Subcutaneous abdominal adipose tissue (tissue), 5 donors: ENCODE results near the gene FILIP1L.

ENCODE experiments used
- H3K27ac ChIP-seq: one replicate; pipeline ENCODE4 v1.7.0; 2013; ENCODE audit warnings: low read depth, mild to moderate bottlenecking, inconsistent platforms, low read length, moderate library complexity
- H3K27me3 ChIP-seq, 5 donors: one replicate each; pipeline ENCODE4 v1.7.0; 2013; ENCODE audit warnings: low read length in 5 of 5, inconsistent platforms in 1 of 5; ENCODE audit not compliant: control insufficient read depth in 5 of 5, insufficient read depth in 4 of 5
- H3K36me3 ChIP-seq, 5 donors: one replicate each; pipeline ENCODE4 v1.7.0; 2013; ENCODE audit warnings: low read length in 5 of 5; ENCODE audit not compliant: control insufficient read depth in 5 of 5, insufficient read depth in 5 of 5
- H3K4me1 ChIP-seq, 5 donors: one replicate each; pipeline ENCODE4 v1.7.0; 2013; ENCODE audit warnings: low read length in 5 of 5, mild to moderate bottlenecking in 3 of 5, moderate library complexity in 1 of 5; ENCODE audit not compliant: control insufficient read depth in 5 of 5, insufficient read depth in 5 of 5
- H3K4me3 ChIP-seq, 5 donors: one replicate each; pipeline ENCODE4 v1.7.0; 2013; ENCODE audit warnings: low read length in 5 of 5, low read depth in 1 of 5
- H3K9ac ChIP-seq, 5 donors: one replicate each; pipeline ENCODE4 v1.7.0; 2013; ENCODE audit warnings: low read length in 5 of 5, mild to moderate bottlenecking in 4 of 5, moderate library complexity in 3 of 5
- H3K9me3 ChIP-seq, 5 donors: one replicate each; pipeline ENCODE4 v1.7.0; 2013; ENCODE audit warnings: low read length in 5 of 5; ENCODE audit not compliant: control insufficient read depth in 5 of 5
- donor health status: healthy.
- donor health status: healthy.
- donor health status: healthy.
- donor health status: healthy.
- donor health status: healthy.

FILIP1L gene

GRCh38 chr3:99895131-99895696 is 219.1 kb downstream of the FILIP1L start:
- H3K36me3 ChIP-seq = no peaks in the 10 kb centered on the region
- H3K9me3 ChIP-seq = no peaks in the 10 kb centered on the region
- H3K27me3 ChIP-seq = no peaks in the 10 kb centered on the region
- H3K9ac ChIP-seq = no peak overlapping the region
- peaks cover 0 to 12% (median 9%) of the 10 kb centered on the region in 5 donors for H3K4me1 ChIP-seq
- H3K27ac ChIP-seq = no peak overlapping the region
- H3K4me3 ChIP-seq = no peak overlapping the region

- no peaks in the 10 kb centered on the region for H3K9me3 ChIP-seq
- H3K36me3 ChIP-seq = no peaks in the 10 kb centered on the region
- H3K4me1 ChIP-seq = peaks cover 0 to 8% (median 4%) of the 10 kb centered on the region in 5 donors
- H3K27me3 ChIP-seq = no peaks in the 10 kb centered on the region
- no peak overlapping the region for H3K4me3 ChIP-seq
- H3K9ac ChIP-seq = no peak overlapping the region
- no peak overlapping the region for H3K27ac ChIP-seq
These were observed 222.0 kb downstream of the FILIP1L start for GRCh38 chr3:99892332-99892731.

- Histone ChIP-seq H3K4me3 (no peak overlapping the region), H3K9ac (no peak overlapping the region), H3K4me1 (peaks cover 0 to 8% (median 4%) of the 10 kb centered on the region in 5 donors), H3K27me3 (no peaks in the 10 kb centered on the region), H3K9me3 (no peaks in the 10 kb centered on the region), H3K27ac (no peak overlapping the region), H3K36me3 (no peaks in the 10 kb centered on the region)
These were observed 222.6 kb downstream of the FILIP1L start for GRCh38 chr3:99891610-99892285.

GRCh38 chr3:99885851-99886250 is 228.4 kb downstream of the FILIP1L start:
- Histone ChIP-seq H3K9ac (no peak overlapping the region), H3K9me3 (no peaks in the 10 kb centered on the region), H3K36me3 (no peaks in the 10 kb centered on the region), H3K27me3 (no peaks in the 10 kb centered on the region), H3K4me1 (peaks cover 0 to 16% (median 7%) of the 10 kb centered on the region in 5 donors), H3K4me3 (no peak overlapping the region), H3K27ac (no peak overlapping the region)

GRCh38 chr3:99885085-99885484 is 229.2 kb downstream of the FILIP1L start:
- Histone ChIP-seq H3K9ac (no peak overlapping the region), H3K27ac (no peak overlapping the region), H3K4me1 (peaks cover 0 to 22% (median 9%) of the 10 kb centered on the region in 5 donors), H3K27me3 (no peaks in the 10 kb centered on the region), H3K36me3 (no peaks in the 10 kb centered on the region), H3K9me3 (no peaks in the 10 kb centered on the region), H3K4me3 (no peak overlapping the region)

- no peaks in the 10 kb centered on the region for H3K9me3 ChIP-seq
- no peaks in the 10 kb centered on the region for H3K36me3 ChIP-seq
- peaks cover 0 to 28% (median 9%) of the 10 kb centered on the region in 5 donors for H3K4me1 ChIP-seq
- H3K27ac ChIP-seq = no peak overlapping the region
- no peaks in the 10 kb centered on the region for H3K27me3 ChIP-seq
- no peak overlapping the region for H3K9ac ChIP-seq
- no peak overlapping the region for H3K4me3 ChIP-seq
These were observed 229.8 kb downstream of the FILIP1L start for GRCh38 chr3:99884484-99884883.

- H3K27me3 ChIP-seq = no peaks in the 10 kb centered on the region
- H3K9me3 ChIP-seq = no peaks in the 10 kb centered on the region
- no peaks in the 10 kb centered on the region for H3K36me3 ChIP-seq
- H3K4me3 ChIP-seq = no peak overlapping the region
- H3K4me1 ChIP-seq = peaks cover 0 to 28% (median 9%) of the 10 kb centered on the region in 5 donors
- H3K9ac ChIP-seq = no peak overlapping the region
- H3K27ac ChIP-seq = no peak overlapping the region
These were observed 230.6 kb downstream of the FILIP1L start for GRCh38 chr3:99883693-99884092.

GRCh38 chr3:99883138-99883461 is 231.2 kb downstream of the FILIP1L start:
- H3K4me1 ChIP-seq = peaks cover 0 to 28% (median 9%) of the 10 kb centered on the region in 5 donors
- H3K9me3 ChIP-seq = no peaks in the 10 kb centered on the region
- no peaks in the 10 kb centered on the region for H3K36me3 ChIP-seq
- no peak overlapping the region for H3K9ac ChIP-seq
- no peak overlapping the region for H3K4me3 ChIP-seq
- H3K27ac ChIP-seq = no peak overlapping the region
- no peaks in the 10 kb centered on the region for H3K27me3 ChIP-seq

- Histone ChIP-seq H3K4me3 (no peak overlapping the region), H3K36me3 (no peaks in the 10 kb centered on the region), H3K9me3 (no peaks in the 10 kb centered on the region), H3K4me1 (peaks cover 0 to 30% (median 9%) of the 10 kb centered on the region in 5 donors), H3K27me3 (no peaks in the 10 kb centered on the region), H3K27ac (no peak overlapping the region), H3K9ac (no peak overlapping the region)
These were observed 231.7 kb downstream of the FILIP1L start for GRCh38 chr3:99882436-99883137.

GRCh38 chr3:99881121-99881524 is 233.2 kb downstream of the FILIP1L start:
- Histone ChIP-seq H3K27ac (peak overlapping the region; percentile 48), H3K27me3 (no peaks in the 10 kb centered on the region), H3K9me3 (no peaks in the 10 kb centered on the region), H3K4me3 (peak overlapping the region in 1 of 5 donors; percentile 13), H3K4me1 (peaks cover 0 to 45% (median 13%) of the 10 kb centered on the region in 5 donors), H3K36me3 (no peaks in the 10 kb centered on the region), H3K9ac (no peak overlapping the region)
